Measurements from ENCODE around the gene FKBP3. TPM values are rescaled to one million over a fixed set of nuclear protein-coding genes. Genes with fewer than 3 reads are reported as not detected.

FKBP3 gene
- total RNA-seq, 1 donor from 2014 or later = 78.3 TPM

GRCh38 chr14:45095143-45095542 is 39.1 kb downstream of the FKBP3 start:
- no peak overlapping the region for H3K27ac Mint-ChIP-seq (ENCODE audit: unreplicated experiment)
- TF ChIP-seq CTCF (IDR thresholded peaks at IDR 0.05; ENCODE audit: unreplicated experiment) = no peak
- no peaks in the 10 kb centered on the region for H3K27me3 Mint-ChIP-seq (ENCODE audit: unreplicated experiment)
- H3K9me3 Mint-ChIP-seq (ENCODE audit: unreplicated experiment) = no peaks in the 10 kb centered on the region
- DNase-seq (ENCODE audit: low spot score) = no peak
- H3K4me1 Mint-ChIP-seq (ENCODE audit: unreplicated experiment) = no peaks in the 10 kb centered on the region
- H3K36me3 Mint-ChIP-seq (ENCODE audit: low read depth, unreplicated experiment) = peaks cover 10% of the 10 kb centered on the region
- H3K4me3 Mint-ChIP-seq (ENCODE audit: unreplicated experiment) = no peak overlapping the region

GRCh38 chr14:45094275-45094674 is 40.0 kb downstream of the FKBP3 start:
- DNase-seq (ENCODE audit: low spot score) = no peak
- H3K4me3 Mint-ChIP-seq (ENCODE audit: unreplicated experiment) = no peak overlapping the region
- H3K9me3 Mint-ChIP-seq (ENCODE audit: unreplicated experiment) = no peaks in the 10 kb centered on the region
- TF ChIP-seq CTCF (IDR thresholded peaks at IDR 0.05; ENCODE audit: unreplicated experiment) = no peak
- H3K36me3 Mint-ChIP-seq (ENCODE audit: low read depth, unreplicated experiment) = peaks cover 10% of the 10 kb centered on the region
- no peaks in the 10 kb centered on the region for H3K4me1 Mint-ChIP-seq (ENCODE audit: unreplicated experiment)
- no peak overlapping the region for H3K27ac Mint-ChIP-seq (ENCODE audit: unreplicated experiment)
- no peaks in the 10 kb centered on the region for H3K27me3 Mint-ChIP-seq (ENCODE audit: unreplicated experiment)

- peaks cover 2% of the 10 kb centered on the region for H3K4me1 Mint-ChIP-seq (ENCODE audit: unreplicated experiment)
- no peak overlapping the region for H3K27ac Mint-ChIP-seq (ENCODE audit: unreplicated experiment)
- DNase-seq (ENCODE audit: low spot score) = no peak
- peaks cover 4% of the 10 kb centered on the region for H3K36me3 Mint-ChIP-seq (ENCODE audit: low read depth, unreplicated experiment)
- no peaks in the 10 kb centered on the region for H3K9me3 Mint-ChIP-seq (ENCODE audit: unreplicated experiment)
- no peaks in the 10 kb centered on the region for H3K27me3 Mint-ChIP-seq (ENCODE audit: unreplicated experiment)
- no peak overlapping the region for H3K4me3 Mint-ChIP-seq (ENCODE audit: unreplicated experiment)
- TF ChIP-seq CTCF (IDR thresholded peaks at IDR 0.05; ENCODE audit: unreplicated experiment) = no peak
Observed at GRCh38 chr14:45091710-45092109, 42.6 kb downstream of the FKBP3 start.

- Mint-ChIP-seq H3K36me3 (ENCODE audit: low read depth, unreplicated experiment) (no peaks in the 10 kb centered on the region), H3K4me1 (ENCODE audit: unreplicated experiment) (peaks cover 11% of the 10 kb centered on the region), H3K27me3 (ENCODE audit: unreplicated experiment) (no peaks in the 10 kb centered on the region), H3K27ac (ENCODE audit: unreplicated experiment) (no peak overlapping the region), H3K4me3 (ENCODE audit: unreplicated experiment) (no peak overlapping the region), H3K9me3 (ENCODE audit: unreplicated experiment) (no peaks in the 10 kb centered on the region)
- no peak for DNase-seq (ENCODE audit: low spot score)
- TF ChIP-seq CTCF (IDR thresholded peaks at IDR 0.05; ENCODE audit: unreplicated experiment) = no peak
Observed at GRCh38 chr14:45089813-45090212, 44.5 kb downstream of the FKBP3 start.

GRCh38 chr14:45084946-45085346 is 49.3 kb downstream of the FKBP3 start:
- no peak for TF ChIP-seq CTCF (IDR thresholded peaks at IDR 0.05; ENCODE audit: unreplicated experiment)
- peaks cover under 1% of the 10 kb centered on the region for H3K36me3 Mint-ChIP-seq (ENCODE audit: low read depth, unreplicated experiment)
- no peak for DNase-seq (ENCODE audit: low spot score)
- peak overlapping the region; percentile 98 for H3K4me3 Mint-ChIP-seq (ENCODE audit: unreplicated experiment)
- no peaks in the 10 kb centered on the region for H3K9me3 Mint-ChIP-seq (ENCODE audit: unreplicated experiment)
- H3K27me3 Mint-ChIP-seq (ENCODE audit: unreplicated experiment) = no peaks in the 10 kb centered on the region
- peaks cover 15% of the 10 kb centered on the region for H3K4me1 Mint-ChIP-seq (ENCODE audit: unreplicated experiment)
- no peak overlapping the region for H3K27ac Mint-ChIP-seq (ENCODE audit: unreplicated experiment)
